Mesothelial cell of epicardium (in vitro differentiated cells): ENCODE data around the gene CYP2C18. TPM values are rescaled to one million over a fixed set of nuclear protein-coding genes. Genes with fewer than 3 reads are reported as not detected.

Source experiments
- DNase-seq, 2 experiments: peaks; one replicate each; pipeline ENCODE4 v3.0.0; 2021; ENCODE audit warnings: low spot score in 2 of 2; ENCODE audit not compliant: unreplicated experiment in 2 of 2
- H3K27ac Mint-ChIP-seq: 2 replicates; pipeline ENCODE4 v1.8.0; 2021; ENCODE audit warnings: mixed read lengths
- H3K27me3 Mint-ChIP-seq: 2 replicates; pipeline ENCODE4 v1.8.0; 2021; ENCODE audit warnings: low read depth, mixed read lengths
- H3K36me3 Mint-ChIP-seq: 2 replicates; pipeline ENCODE4 v1.8.0; 2021; ENCODE audit warnings: mixed read lengths
- H3K4me1 Mint-ChIP-seq: 2 replicates; pipeline ENCODE4 v1.8.0; 2021; ENCODE audit warnings: mixed read lengths
- H3K4me3 Mint-ChIP-seq: 2 replicates; pipeline ENCODE4 v1.8.0; 2021; ENCODE audit warnings: mild to moderate bottlenecking, moderate library complexity, mixed read lengths
- H3K9me3 Mint-ChIP-seq: 2 replicates; pipeline ENCODE4 v1.8.0; 2021; ENCODE audit warnings: mixed read lengths
- total RNA-seq: library from RNA; stranded (reverse); gene quantifications from 3 replicates; pipeline ENCODE4 v1.2.1, GENCODE V29; 2021
- TF ChIP-seq, protein P1 (sequence below): fragments of 200-600 bp; sonication (generic); IDR thresholded peaks from one replicate; pipeline ENCODE4 v1.5.0; 2021; ENCODE audit warnings: antibody characterized with exemption; ENCODE audit not compliant: unreplicated experiment

CYP2C18 gene
- total RNA-seq, 1 donor from 2014 or later: not detected

DNA sequence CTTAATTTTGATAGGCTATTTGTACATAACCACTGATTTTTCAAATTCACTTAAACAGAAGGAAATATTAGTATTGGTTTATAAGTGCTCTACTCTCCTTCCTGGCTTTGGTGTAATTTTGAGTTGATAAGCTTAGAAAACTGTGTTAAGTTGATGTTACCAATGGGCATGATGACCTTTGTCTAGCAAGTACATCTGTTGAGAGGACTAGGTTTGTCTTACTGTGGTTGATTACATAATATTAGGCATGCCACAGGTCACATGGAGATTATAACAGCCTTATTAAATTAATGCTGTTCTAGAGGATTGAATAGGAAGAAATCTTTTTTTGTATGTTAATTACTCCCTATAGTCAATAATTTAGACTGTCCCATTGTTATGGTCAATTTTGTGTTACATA lies 27.0 kb downstream of the CYP2C18 start:
- H3K4me1 Mint-ChIP-seq: no peaks in the 10 kb centered on the region
- no peaks in the 10 kb centered on the region for H3K27me3 Mint-ChIP-seq
- no peak overlapping the region for H3K4me3 Mint-ChIP-seq
- no peak for DNase-seq
- H3K36me3 Mint-ChIP-seq: no peaks in the 10 kb centered on the region
- no peak overlapping the region for H3K27ac Mint-ChIP-seq
- TF ChIP-seq, protein P1, sequence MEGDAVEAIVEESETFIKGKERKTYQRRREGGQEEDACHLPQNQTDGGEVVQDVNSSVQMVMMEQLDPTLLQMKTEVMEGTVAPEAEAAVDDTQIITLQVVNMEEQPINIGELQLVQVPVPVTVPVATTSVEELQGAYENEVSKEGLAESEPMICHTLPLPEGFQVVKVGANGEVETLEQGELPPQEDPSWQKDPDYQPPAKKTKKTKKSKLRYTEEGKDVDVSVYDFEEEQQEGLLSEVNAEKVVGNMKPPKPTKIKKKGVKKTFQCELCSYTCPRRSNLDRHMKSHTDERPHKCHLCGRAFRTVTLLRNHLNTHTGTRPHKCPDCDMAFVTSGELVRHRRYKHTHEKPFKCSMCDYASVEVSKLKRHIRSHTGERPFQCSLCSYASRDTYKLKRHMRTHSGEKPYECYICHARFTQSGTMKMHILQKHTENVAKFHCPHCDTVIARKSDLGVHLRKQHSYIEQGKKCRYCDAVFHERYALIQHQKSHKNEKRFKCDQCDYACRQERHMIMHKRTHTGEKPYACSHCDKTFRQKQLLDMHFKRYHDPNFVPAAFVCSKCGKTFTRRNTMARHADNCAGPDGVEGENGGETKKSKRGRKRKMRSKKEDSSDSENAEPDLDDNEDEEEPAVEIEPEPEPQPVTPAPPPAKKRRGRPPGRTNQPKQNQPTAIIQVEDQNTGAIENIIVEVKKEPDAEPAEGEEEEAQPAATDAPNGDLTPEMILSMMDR: no peak
- peaks cover 23% of the 10 kb centered on the region for H3K9me3 Mint-ChIP-seq

DNA sequence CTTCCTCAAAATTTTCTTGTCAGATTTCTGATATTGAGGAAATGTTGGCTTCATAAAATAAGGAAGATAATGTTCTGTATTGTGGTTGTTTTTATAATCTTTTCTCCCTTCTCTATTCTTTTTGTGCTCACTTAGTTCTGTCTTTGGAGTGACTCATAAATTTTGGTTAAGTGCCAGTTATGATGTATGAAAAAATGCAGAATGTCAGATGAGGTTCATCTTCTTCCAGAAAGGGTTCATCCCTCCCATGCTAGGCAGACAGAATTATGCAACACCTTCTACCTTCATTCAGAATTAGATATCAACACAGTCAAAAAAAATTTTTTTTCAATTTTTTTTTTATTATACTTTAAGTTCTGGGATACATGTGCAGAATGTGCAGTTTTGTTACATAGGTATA lies 42.3 kb downstream of the CYP2C18 start:
- no peak overlapping the region for H3K27ac Mint-ChIP-seq
- TF ChIP-seq, protein P1: no peak
- no peaks in the 10 kb centered on the region for H3K36me3 Mint-ChIP-seq
- no peak overlapping the region for H3K4me3 Mint-ChIP-seq
- no peaks in the 10 kb centered on the region for H3K4me1 Mint-ChIP-seq
- no peak for DNase-seq
- no peaks in the 10 kb centered on the region for H3K27me3 Mint-ChIP-seq
- no peaks in the 10 kb centered on the region for H3K9me3 Mint-ChIP-seq

DNA sequence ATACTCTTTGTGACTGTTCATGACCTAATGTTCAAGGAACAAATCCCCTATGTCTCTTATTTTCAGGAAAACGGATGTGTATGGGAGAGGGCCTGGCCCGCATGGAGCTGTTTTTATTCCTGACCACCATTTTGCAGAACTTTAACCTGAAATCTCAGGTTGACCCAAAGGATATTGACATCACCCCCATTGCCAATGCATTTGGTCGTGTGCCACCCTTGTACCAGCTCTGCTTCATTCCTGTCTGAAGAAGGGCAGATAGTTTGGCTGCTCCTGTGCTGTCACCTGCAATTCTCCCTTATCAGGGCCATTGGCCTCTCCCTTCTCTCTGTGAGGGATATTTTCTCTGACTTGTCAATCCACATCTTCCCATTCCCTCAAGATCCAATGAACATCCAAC lies 51.7 kb downstream of the CYP2C18 start:
- Mint-ChIP-seq H3K36me3 (no peaks in the 10 kb centered on the region), H3K9me3 (peaks cover 24% of the 10 kb centered on the region), H3K27ac (no peak overlapping the region), H3K27me3 (no peaks in the 10 kb centered on the region), H3K4me3 (no peak overlapping the region), H3K4me1 (no peaks in the 10 kb centered on the region)
- DNase-seq: no peak
- TF ChIP-seq, protein P1: no peak

DNA sequence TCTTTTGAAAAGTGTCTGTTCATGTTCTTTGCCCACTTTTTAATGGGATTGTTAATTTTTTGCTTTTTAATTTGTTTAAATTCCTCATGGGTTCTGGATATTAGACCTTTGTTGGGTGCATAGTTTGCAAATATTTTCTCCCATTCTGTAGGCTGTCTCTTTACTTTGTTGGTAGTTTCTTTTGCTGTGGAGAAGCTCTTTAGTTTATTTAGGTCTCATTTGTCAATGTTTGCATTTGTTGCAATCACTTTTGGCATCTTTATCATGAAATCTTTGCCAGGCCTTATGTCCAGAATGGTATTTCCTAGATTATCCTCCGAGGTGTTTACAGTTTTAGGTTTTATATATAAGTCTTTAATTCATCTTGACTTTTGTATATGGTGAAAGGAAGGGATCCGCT lies 55.1 kb downstream of the CYP2C18 start:
- DNase-seq: no peak
- Mint-ChIP-seq H3K9me3 (peaks cover 53% of the 10 kb centered on the region), H3K27ac (no peak overlapping the region), H3K36me3 (no peaks in the 10 kb centered on the region), H3K27me3 (no peaks in the 10 kb centered on the region), H3K4me3 (no peak overlapping the region), H3K4me1 (no peaks in the 10 kb centered on the region)
- TF ChIP-seq, protein P1: no peak

DNA sequence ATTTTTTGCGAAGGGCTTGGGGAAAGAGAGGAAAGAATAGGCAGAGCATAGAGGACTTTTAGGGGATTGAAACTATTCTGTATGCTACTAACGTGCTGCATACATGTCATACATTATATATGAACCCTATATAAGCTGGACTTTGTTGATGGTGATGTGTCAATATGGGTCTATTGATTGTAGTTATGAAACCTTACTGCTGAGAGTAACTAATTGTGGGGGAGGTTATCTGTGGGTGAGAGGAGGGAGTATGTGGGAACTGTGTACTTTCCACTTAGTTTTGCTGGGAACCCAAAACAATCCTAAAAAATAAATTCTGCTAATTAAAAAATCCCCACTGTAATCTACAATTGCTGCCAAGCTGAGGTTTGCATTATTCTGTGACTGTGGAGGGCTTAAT lies 63.6 kb downstream of the CYP2C18 start:
- no peak for DNase-seq
- Mint-ChIP-seq H3K36me3 (no peaks in the 10 kb centered on the region), H3K4me1 (no peaks in the 10 kb centered on the region), H3K27me3 (no peaks in the 10 kb centered on the region), H3K4me3 (no peak overlapping the region), H3K9me3 (peaks cover 60% of the 10 kb centered on the region), H3K27ac (no peak overlapping the region)
- TF ChIP-seq, protein P1: no peak

DNA sequence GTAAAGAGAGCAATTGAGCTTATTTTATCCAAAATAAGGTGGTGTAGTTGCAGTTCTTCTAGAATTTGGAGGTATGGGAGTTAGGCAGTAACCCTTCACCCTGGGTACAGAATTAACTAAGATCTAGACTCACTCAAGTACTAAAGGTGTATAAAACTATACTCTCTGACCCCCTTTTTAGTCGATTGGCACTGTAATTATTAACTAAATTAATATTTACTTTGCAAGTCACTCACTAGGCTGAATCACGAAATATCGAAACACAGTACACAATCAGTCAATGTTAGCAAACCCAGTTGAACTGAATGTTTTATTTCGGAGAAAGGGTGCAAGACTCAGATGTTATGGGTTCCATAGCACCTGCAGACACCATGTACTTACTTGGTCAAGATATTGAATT lies 64.3 kb downstream of the CYP2C18 start:
- TF ChIP-seq, protein P1: no peak
- no peaks in the 10 kb centered on the region for H3K36me3 Mint-ChIP-seq

More for the DNA sequence above, 64.3 kb downstream of the CYP2C18 start:
- Mint-ChIP-seq H3K4me3 (no peak overlapping the region), H3K9me3 (peaks cover 60% of the 10 kb centered on the region), H3K27me3 (no peaks in the 10 kb centered on the region), H3K27ac (no peak overlapping the region), H3K4me1 (no peaks in the 10 kb centered on the region)
- no peak for DNase-seq
